ENCODE results near the gene PGD. TPM values are rescaled to one million over a fixed set of nuclear protein-coding genes. Genes with fewer than 3 reads are reported as not detected.

The PGD gene
- polyA plus RNA-seq, 1 experiment, result 78.3 TPM

DNA sequence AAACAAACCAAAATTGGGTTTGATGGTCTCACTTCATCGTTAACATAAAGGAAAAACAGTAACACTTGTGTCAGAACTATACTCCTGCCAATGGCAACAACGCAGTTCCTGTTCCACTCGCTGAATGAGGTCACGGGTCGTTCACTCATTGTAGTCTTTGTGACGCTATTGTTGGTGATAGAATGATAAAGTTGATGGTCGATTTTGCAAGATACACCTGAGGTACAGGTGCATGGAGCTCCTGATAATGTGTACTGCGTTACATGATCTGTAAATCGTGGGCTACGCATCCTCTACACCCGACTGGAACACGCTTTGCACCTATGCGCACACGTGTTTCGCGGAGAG lies 31.0 kb downstream of the PGD start:
- TF ChIP-seq, protein P1, sequence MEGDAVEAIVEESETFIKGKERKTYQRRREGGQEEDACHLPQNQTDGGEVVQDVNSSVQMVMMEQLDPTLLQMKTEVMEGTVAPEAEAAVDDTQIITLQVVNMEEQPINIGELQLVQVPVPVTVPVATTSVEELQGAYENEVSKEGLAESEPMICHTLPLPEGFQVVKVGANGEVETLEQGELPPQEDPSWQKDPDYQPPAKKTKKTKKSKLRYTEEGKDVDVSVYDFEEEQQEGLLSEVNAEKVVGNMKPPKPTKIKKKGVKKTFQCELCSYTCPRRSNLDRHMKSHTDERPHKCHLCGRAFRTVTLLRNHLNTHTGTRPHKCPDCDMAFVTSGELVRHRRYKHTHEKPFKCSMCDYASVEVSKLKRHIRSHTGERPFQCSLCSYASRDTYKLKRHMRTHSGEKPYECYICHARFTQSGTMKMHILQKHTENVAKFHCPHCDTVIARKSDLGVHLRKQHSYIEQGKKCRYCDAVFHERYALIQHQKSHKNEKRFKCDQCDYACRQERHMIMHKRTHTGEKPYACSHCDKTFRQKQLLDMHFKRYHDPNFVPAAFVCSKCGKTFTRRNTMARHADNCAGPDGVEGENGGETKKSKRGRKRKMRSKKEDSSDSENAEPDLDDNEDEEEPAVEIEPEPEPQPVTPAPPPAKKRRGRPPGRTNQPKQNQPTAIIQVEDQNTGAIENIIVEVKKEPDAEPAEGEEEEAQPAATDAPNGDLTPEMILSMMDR (IDR thresholded peaks at IDR 0.05; ENCODE audit: insufficient read depth, low read depth, low read length), result no peak
- ChIA-PET POLR2A (no interaction called here), CTCF (interaction anchor here (0.7 to 9.1 kb wide), 23 partner anchors 13 to 802 kb away, joined by 3 to 180 read pairs (median 5); partner anchors contain the start of gene PGD)
- DNase-seq (ENCODE audit: low read depth), result no peak
- Histone ChIP-seq H3K36me3 (ENCODE audit: control insufficient read depth, insufficient read depth, low read length) (no peaks in the 10 kb centered on the region), H3K4me3 (ENCODE audit: low read depth, low read length) (peak overlapping the region; percentile 80), H3K27me3 (ENCODE audit: control insufficient read depth, insufficient read depth, low read length) (no peaks in the 10 kb centered on the region)

DNA sequence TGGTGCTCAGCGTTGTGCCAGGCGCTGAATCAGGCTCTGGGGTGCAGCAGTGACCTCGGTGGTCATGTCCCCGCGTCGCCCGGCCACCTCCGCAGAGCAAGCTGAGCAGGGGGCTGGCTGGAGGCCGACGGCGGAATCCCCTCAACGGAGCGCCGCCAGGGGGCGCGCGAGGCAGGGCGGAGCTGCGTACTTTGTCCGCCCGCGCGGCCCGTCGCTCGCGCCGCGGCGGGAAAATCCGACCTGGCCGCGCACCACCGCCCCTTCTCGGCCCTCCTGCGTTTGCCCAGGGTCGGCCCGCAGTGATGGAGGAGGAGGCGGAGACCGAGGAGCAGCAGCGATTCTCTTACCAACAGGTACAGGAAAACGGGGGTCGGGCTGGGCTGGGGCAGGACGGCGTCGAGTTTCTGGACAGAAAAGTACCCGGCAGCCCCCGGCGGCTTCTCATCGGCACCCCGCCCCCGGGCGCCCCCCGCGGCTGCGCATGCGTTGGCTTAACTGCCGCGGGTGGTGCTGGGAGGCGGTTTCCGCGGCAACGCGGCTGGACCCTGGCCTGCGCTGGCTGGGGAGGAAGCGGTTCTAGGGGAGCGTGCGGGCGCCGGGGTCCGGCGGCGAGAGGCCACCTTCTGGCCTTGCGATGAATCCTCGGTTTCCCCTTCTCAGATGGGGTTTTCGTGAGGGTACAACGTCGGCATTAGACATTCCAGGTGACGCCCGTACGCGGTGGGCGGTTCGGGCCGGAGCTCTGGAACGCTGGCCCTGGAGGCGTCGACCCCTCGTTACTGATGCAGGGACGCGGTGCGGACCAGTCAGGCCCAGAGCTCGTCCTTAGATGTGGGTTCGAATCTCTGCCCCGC lies 31.6 kb downstream of the PGD start, which contains the start of gene CENPS:
TSS of gene CENPS (plus strand) at position 218 of the 854 bp plus-strand sequence. CDS start at position 303, 85 bp downstream.
- Histone ChIP-seq H3K36me3 (ENCODE audit: control insufficient read depth, insufficient read depth, low read length) (no peaks in the 10 kb centered on the region), H3K4me3 (ENCODE audit: low read depth, low read length) (peak within 1 kb of the TSS; percentile 80), H3K27me3 (ENCODE audit: control insufficient read depth, insufficient read depth, low read length) (no peaks in the 10 kb centered on the region)
- TF ChIP-seq, protein P1 (IDR thresholded peaks at IDR 0.05; ENCODE audit: insufficient read depth, low read depth, low read length), result peak; percentile 76
- ChIA-PET POLR2A (no interaction called here), CTCF (interaction anchor here (0.6 to 9.1 kb wide), 29 partner anchors 13 to 803 kb away, joined by 3 to 180 read pairs (median 4); partner anchors contain the start of gene CORT)
- DNase-seq (ENCODE audit: low read depth), result no peak

DNA sequence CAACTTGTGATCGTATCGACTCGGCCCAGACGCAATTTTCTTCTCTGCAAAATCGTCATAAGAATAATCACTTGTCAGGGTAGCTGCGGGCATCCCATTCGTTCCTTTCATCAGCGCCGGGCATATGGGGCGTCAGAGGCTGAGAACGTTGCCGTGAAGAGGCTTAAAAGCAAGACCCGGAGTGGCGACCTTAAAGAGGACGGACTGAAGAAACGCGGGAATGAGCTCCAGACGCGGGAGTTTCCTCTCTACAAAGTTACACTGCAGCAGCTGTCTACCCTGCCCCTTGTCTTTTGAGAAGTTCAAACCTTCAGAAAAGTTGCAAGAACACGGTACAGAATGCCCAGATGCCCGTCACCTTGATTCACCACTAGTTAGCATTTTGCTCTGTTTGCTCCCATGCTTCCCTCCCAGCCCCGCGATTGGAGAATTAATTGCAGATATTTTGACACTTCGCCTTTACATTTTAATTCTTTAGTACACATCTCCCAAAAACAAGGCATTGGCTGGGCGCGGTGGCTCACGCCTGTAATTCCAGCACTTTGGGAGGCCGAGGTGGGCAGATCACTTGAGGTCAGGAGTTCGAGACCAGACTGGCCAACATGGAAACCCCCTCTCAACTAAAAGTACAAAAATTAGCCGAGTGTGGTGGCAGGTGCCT lies 32.3 kb downstream of the PGD start:
- CTCF ChIA-PET, result interaction anchor here (0.6 to 9.1 kb wide), 14 partner anchors 12 to 451 kb away, joined by 3 to 180 read pairs (median 4); partner anchors contain the start of gene CORT
- no peak for DNase-seq (ENCODE audit: low read depth)
- peak overlapping the region; percentile 80 for H3K4me3 ChIP-seq (ENCODE audit: low read depth, low read length)
- no peaks in the 10 kb centered on the region for H3K27me3 ChIP-seq (ENCODE audit: control insufficient read depth, insufficient read depth, low read length)
- POLR2A ChIA-PET, result interaction anchor here (0.6 kb wide), 1 partner anchor 21 kb away, joined by 6 read pairs; no protein-coding TSS in a partner anchor
- TF ChIP-seq, protein P1 (IDR thresholded peaks at IDR 0.05; ENCODE audit: insufficient read depth, low read depth, low read length), result no peak
- H3K36me3 ChIP-seq (ENCODE audit: control insufficient read depth, insufficient read depth, low read length), result no peaks in the 10 kb centered on the region

DNA sequence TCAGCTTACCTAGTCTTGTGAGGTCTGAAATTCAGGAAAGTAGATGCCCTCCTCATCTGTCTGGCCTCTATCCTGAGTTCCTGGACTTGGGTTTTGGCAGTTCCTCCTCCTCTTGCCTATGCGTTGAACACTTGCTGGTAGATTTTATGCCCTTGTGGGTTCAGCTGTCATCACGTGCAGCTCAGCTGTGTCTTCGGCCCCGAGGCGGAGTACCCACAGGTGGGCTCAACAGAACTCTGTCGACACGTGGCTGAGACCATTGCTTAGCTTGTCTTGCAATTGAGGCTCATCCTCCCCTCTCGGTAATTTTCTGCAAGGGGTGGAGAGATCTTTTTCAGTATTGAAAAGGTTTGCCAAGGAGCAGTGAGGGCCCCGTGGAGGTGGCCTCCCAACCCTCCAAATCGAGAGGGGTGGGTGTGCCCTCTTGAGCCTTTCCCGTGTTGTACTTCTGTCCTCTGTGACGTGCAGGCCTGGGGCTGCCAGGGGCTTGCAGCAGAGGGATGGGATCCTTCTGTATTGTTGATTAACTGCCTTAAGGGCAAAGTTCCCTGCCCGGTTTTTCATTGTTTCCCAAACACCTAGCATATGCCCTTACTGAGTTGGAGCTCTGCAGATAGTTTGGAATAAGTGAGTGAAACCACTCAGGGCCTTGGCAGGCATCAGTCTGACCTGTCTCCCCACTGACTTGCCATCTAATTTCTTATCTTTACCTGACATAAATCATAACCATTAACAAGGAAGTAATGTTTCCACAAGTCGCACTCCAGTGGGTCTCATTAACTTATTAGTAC lies 34.2 kb downstream of the PGD start:
- ChIA-PET POLR2A (no interaction called here), CTCF (interaction anchor here (0.6 to 9.1 kb wide), 3 partner anchors 55 to 168 kb away, joined by 3 to 180 read pairs (median 3); no protein-coding TSS in a partner anchor)
- Histone ChIP-seq H3K4me3 (ENCODE audit: low read depth, low read length) (no peak overlapping the region), H3K36me3 (ENCODE audit: control insufficient read depth, insufficient read depth, low read length) (no peaks in the 10 kb centered on the region), H3K27me3 (ENCODE audit: control insufficient read depth, insufficient read depth, low read length) (no peaks in the 10 kb centered on the region)
- no peak for DNase-seq (ENCODE audit: low read depth)
- TF ChIP-seq, protein P1 (IDR thresholded peaks at IDR 0.05; ENCODE audit: insufficient read depth, low read depth, low read length), result no peak

Data from BJ (cell line).